ENCODE measurements around the gene OGN. TPM values are rescaled to one million over a fixed set of nuclear protein-coding genes. Genes with fewer than 3 reads are reported as not detected.

The OGN gene
- total RNA-seq, 2 experiments from 2014 or later, result 0.11 TPM; not detected in 1

DNA sequence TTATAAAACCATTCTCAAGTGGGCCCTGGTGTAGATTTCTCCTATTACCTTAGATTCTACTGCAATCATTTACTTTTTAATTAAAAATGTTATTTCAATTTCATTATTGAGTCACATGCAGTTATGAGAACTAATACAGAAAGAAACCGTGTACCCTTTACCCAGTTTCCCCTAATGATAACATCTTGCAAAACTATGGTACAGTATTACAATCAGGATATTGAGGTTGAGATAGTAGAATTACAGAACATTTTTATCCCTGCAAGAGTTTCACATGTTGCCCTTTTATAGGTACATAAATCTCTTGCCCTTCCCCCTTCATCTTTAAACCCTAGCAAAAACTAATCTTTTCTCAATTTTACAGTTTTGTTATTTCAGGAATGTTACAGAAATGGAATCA, 30.9 kb upstream of the OGN start:
- intact Hi-C loops (cut with DNase I, micrococcal nuclease), result loop anchor here (5.0 kb wide), 2 partner anchors 93 to 108 kb away; partner anchors contain the start of genes CENPP (in 1 of the 2) and NOL8 (in 1 of the 2)
- H3K4me3 ChIP-seq (ENCODE audit: low read length), result no peak overlapping the region

DNA sequence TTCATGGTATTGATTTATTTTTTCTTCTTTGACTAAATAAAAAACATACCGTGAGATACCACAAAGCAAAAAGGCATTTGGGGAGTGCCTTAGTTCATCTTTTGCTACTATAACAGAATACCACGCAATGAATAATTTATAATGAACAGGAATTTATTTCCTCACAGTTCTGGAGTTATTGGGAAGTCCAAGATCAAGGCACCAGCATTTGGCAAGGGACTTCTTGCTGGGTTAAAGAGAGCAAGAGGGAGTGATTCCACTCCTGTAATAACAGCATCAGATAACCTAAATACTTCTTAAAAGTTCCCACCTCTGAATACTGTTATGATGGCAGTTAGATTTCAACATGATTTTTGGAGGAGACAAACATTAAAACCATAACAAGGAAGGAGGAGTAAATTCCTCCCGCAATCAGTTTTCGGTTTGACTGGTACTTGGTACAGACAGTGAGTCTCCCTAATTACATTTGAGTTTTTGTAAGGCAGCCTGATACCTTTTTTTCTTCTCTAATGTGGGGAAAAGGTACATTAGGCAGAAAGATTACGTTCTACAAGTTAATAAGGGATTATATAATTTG, 28.7 kb upstream of the OGN start:
- no peak overlapping the region for H3K27ac Mint-ChIP-seq
- Histone ChIP-seq H3K27ac (ENCODE audit: low read depth in 1 of 2, low read length in 2 of 2) (no peak overlapping the region), H3K27me3 (ENCODE audit: control insufficient read depth in 1 of 2, insufficient read depth in 2 of 2, low read length in 2 of 2) (no peaks in the 10 kb centered on the region), H3K4me1 (ENCODE audit: insufficient read depth, low read length) (no peaks in the 10 kb centered on the region), H3K9me3 (ENCODE audit: control insufficient read depth in 1 of 2, insufficient read depth in 1 of 2, low read length in 2 of 2) (no peaks in the 10 kb centered on the region), H3K4me3 (ENCODE audit: low read length) (no peak overlapping the region), H3K36me3 (ENCODE audit: insufficient read depth, low read length) (no peaks in the 10 kb centered on the region)
- H3K9me3 Mint-ChIP-seq, result no peaks in the 10 kb centered on the region
- intact Hi-C loops (cut with DNase I, micrococcal nuclease), result no loop called here
- H3K4me3 Mint-ChIP-seq, result no peak overlapping the region
- no peaks in the 10 kb centered on the region for H3K4me1 Mint-ChIP-seq (ENCODE audit: low read depth)
- no peaks in the 10 kb centered on the region for H3K36me3 Mint-ChIP-seq (ENCODE audit: low read depth)
- no peak for DNase-seq
- ATAC-seq (ENCODE audit: poor library complexity), result no peak
- TF ChIP-seq, protein P1, sequence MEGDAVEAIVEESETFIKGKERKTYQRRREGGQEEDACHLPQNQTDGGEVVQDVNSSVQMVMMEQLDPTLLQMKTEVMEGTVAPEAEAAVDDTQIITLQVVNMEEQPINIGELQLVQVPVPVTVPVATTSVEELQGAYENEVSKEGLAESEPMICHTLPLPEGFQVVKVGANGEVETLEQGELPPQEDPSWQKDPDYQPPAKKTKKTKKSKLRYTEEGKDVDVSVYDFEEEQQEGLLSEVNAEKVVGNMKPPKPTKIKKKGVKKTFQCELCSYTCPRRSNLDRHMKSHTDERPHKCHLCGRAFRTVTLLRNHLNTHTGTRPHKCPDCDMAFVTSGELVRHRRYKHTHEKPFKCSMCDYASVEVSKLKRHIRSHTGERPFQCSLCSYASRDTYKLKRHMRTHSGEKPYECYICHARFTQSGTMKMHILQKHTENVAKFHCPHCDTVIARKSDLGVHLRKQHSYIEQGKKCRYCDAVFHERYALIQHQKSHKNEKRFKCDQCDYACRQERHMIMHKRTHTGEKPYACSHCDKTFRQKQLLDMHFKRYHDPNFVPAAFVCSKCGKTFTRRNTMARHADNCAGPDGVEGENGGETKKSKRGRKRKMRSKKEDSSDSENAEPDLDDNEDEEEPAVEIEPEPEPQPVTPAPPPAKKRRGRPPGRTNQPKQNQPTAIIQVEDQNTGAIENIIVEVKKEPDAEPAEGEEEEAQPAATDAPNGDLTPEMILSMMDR (IDR thresholded peaks at IDR 0.05), result no peak
- POLR2A ChIA-PET, result no interaction called here
- CTCF ChIA-PET, result no interaction called here
- no peaks in the 10 kb centered on the region for H3K27me3 Mint-ChIP-seq

More for the DNA sequence above, 30.9 kb upstream of the OGN start:
- Mint-ChIP-seq H3K27me3 (no peaks in the 10 kb centered on the region), H3K27ac (no peak overlapping the region), H3K9me3 (no peaks in the 10 kb centered on the region), H3K4me3 (no peak overlapping the region), H3K4me1 (ENCODE audit: low read depth) (no peaks in the 10 kb centered on the region), H3K36me3 (ENCODE audit: low read depth) (no peaks in the 10 kb centered on the region)
- ChIA-PET CTCF (interaction anchor here (1.0 kb wide), 1 partner anchor 12 kb away, joined by 4 read pairs; no protein-coding TSS in a partner anchor), POLR2A (no interaction called here)
- no peaks in the 10 kb centered on the region for H3K4me1 ChIP-seq (ENCODE audit: insufficient read depth, low read length)
- no peaks in the 10 kb centered on the region for H3K27me3 ChIP-seq (ENCODE audit: control insufficient read depth in 1 of 2, insufficient read depth in 2 of 2, low read length in 2 of 2)
- TF ChIP-seq, protein P1 (IDR thresholded peaks at IDR 0.05), result no peak
- ATAC-seq (ENCODE audit: poor library complexity) (no peak), DNase-seq (no peak)
- no peaks in the 10 kb centered on the region for H3K36me3 ChIP-seq (ENCODE audit: insufficient read depth, low read length)
- H3K27ac ChIP-seq (ENCODE audit: low read depth in 1 of 2, low read length in 2 of 2), result no peak overlapping the region
- H3K9me3 ChIP-seq (ENCODE audit: control insufficient read depth in 1 of 2, insufficient read depth in 1 of 2, low read length in 2 of 2), result no peaks in the 10 kb centered on the region

DNA sequence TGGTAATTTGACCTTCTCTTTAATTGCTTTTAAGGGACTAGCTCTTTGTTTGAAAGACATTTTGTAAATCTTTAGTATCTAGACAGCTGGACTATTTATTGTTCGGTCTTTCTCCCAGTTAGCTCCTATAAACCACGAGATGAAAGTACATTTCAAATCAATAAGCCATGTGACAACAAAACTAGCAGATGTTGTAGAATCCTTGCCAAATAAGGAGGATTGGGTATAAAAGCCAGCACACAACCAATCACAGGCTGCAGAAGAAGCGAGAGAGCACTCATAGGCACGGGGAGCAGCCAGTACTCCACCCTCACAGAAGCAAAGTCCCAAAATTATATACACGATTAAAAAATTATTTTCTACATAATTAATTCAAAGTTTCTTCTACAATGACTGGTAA, 28.0 kb upstream of the OGN start:
- TF ChIP-seq, protein P1 (IDR thresholded peaks at IDR 0.05), result no peak
- Mint-ChIP-seq H3K4me1 (ENCODE audit: low read depth) (no peaks in the 10 kb centered on the region), H3K27me3 (no peaks in the 10 kb centered on the region), H3K9me3 (no peaks in the 10 kb centered on the region), H3K36me3 (ENCODE audit: low read depth) (no peaks in the 10 kb centered on the region), H3K27ac (no peak overlapping the region), H3K4me3 (no peak overlapping the region)
- POLR2A ChIA-PET, result interaction anchor here (0.7 kb wide), 1 partner anchor 548 kb away, joined by 4 read pairs; no protein-coding TSS in a partner anchor
- CTCF ChIA-PET, result no interaction called here
- H3K27me3 ChIP-seq (ENCODE audit: control insufficient read depth in 1 of 2, insufficient read depth in 2 of 2, low read length in 2 of 2), result no peaks in the 10 kb centered on the region
- H3K9me3 ChIP-seq (ENCODE audit: control insufficient read depth in 1 of 2, insufficient read depth in 1 of 2, low read length in 2 of 2), result no peaks in the 10 kb centered on the region
- intact Hi-C loops (cut with DNase I, micrococcal nuclease), result no loop called here
- no peak overlapping the region for H3K27ac ChIP-seq (ENCODE audit: low read depth in 1 of 2, low read length in 2 of 2)
- no peak for DNase-seq
- no peaks in the 10 kb centered on the region for H3K36me3 ChIP-seq (ENCODE audit: insufficient read depth, low read length)
- no peak for ATAC-seq (ENCODE audit: poor library complexity)
- no peak overlapping the region for H3K4me3 ChIP-seq (ENCODE audit: low read length)
- no peaks in the 10 kb centered on the region for H3K4me1 ChIP-seq (ENCODE audit: insufficient read depth, low read length)
